Caki2 (cell line): ENCODE results near the gene TFIP11. TPM values are rescaled to one million over a fixed set of nuclear protein-coding genes. Genes with fewer than 3 reads are reported as not detected.

ENCODE experiments used
- DNase-seq: peaks from one replicate; pipeline ENCODE4 v3.0.0-alpha.2; 2015; ENCODE audit warnings: low read depth
- in situ Hi-C: cut with HindIII; loops from 2 replicates; pipeline ENCODE4 v1.10.0; 2016; ENCODE audit warnings: low sequenced_read_pairs, low pct_unique_long_range_greater_than_20kb, mixed read lengths
- total RNA-seq: library from RNA; depleted of rRNA; stranded (reverse); fragments of >200 nt; shearing (Covaris generic); gene quantifications from 2 replicates; pipeline ENCODE4 v1.2.3, GENCODE V29; 2014; ENCODE audit warnings: low replicate concordance; rRNA removed

TFIP11 gene
- total RNA-seq, 1 experiment from 2014 or later = 39.7 TPM

- in situ Hi-C loops = no loop called here
- DNase-seq = no peak
Measured at GRCh38 chr22:26442086-26442756, 70.1 kb downstream of the TFIP11 start.

Other genes starting within 250 kb of the TFIP11 start
- 2.3 and 3.1 TPM in 2 replicates for gene ASPHD2, start 83.2 kb downstream of the TFIP11 start, total RNA-seq
- 43.8 and 87.4 TPM in 2 replicates for gene HPS4, start 28.7 kb downstream of the TFIP11 start, total RNA-seq
- gene SRRD, start 28.6 kb downstream of the TFIP11 start, total RNA-seq = 38.6 and 41.7 TPM in 2 replicates
- 17.3 and 31.2 TPM in 2 replicates for gene TPST2, start 77.7 kb upstream of the TFIP11 start, total RNA-seq
- not detected in 2 replicates for gene CRYBB1, start 105.6 kb upstream of the TFIP11 start, total RNA-seq
- not detected in 2 replicates for gene CRYBA4, start 109.5 kb upstream of the TFIP11 start, total RNA-seq
- 0.20 TPM in 1 of 2 replicates, not detected in the other for gene MIAT, start 145.1 kb upstream of the TFIP11 start, total RNA-seq